ENCODE data around the gene PLCL2.

GRCh38 chr3:17050506-17050905 is 165.8 kb downstream of the PLCL2 start:
- TF ChIP-seq POLR2AphosphoS5 (IDR thresholded peaks at IDR 0.05; ENCODE audit: low read depth, low read length), result no peak
- TF ChIP-seq TAF1 (IDR thresholded peaks at IDR 0.05; ENCODE audit: low read depth, low read length), result no peak
